C4-2B (cell line): ENCODE data around the gene KRT82.

Experiments used
- H3K27ac ChIP-seq: fragments of 450-650 bp; 2 replicates; pipeline ENCODE4 v1.5.1; 2017
- CTCF ChIP-seq: fragments of 450-650 bp; conservative IDR thresholded peaks from 2 replicates; pipeline ENCODE4 v1.5.1; 2017; ENCODE audit warnings: mild to moderate bottlenecking
- ZFX ChIP-seq: fragments of 450-650 bp; IDR thresholded peaks from 2 replicates; pipeline ENCODE4 v1.6.1; 2017

Gene KRT82

GRCh38 chr12:52423661-52424500, 17.7 kb upstream of the KRT82 start:
- no peak overlapping the region for H3K27ac ChIP-seq
- no peak for TF ChIP-seq ZFX
- TF ChIP-seq CTCF = no peak

- no peak overlapping the region for H3K27ac ChIP-seq
- no peak for TF ChIP-seq ZFX
- TF ChIP-seq CTCF = no peak
Measured at GRCh38 chr12:52423035-52423434, 16.9 kb upstream of the KRT82 start.

- no peak overlapping the region for H3K27ac ChIP-seq
- TF ChIP-seq CTCF (no peak), ZFX (no peak)
Measured at GRCh38 chr12:52419656-52420055, 13.5 kb upstream of the KRT82 start.

GRCh38 chr12:52418576-52419110, 12.5 kb upstream of the KRT82 start:
- H3K27ac ChIP-seq = no peak overlapping the region
- TF ChIP-seq CTCF (no peak), ZFX (no peak)

- H3K27ac ChIP-seq = no peak overlapping the region
- no peak for TF ChIP-seq ZFX
- no peak for TF ChIP-seq CTCF
Measured at GRCh38 chr12:52417740-52418139, 11.6 kb upstream of the KRT82 start.

- no peak overlapping the region for H3K27ac ChIP-seq
- no peak for TF ChIP-seq ZFX
- TF ChIP-seq CTCF = no peak
Measured at GRCh38 chr12:52416795-52417194, 10.7 kb upstream of the KRT82 start.

GRCh38 chr12:52415870-52416750, 10.0 kb upstream of the KRT82 start:
- no peak overlapping the region for H3K27ac ChIP-seq
- TF ChIP-seq ZFX = no peak
- TF ChIP-seq CTCF = no peak
